Smooth muscle cell (in vitro differentiated cells): Measurements from ENCODE around the gene FAM171A1. TPM values are rescaled to one million over a fixed set of nuclear protein-coding genes. Genes with fewer than 3 reads are reported as not detected.

ENCODE experiments used
- DNase-seq: peaks from one replicate; lab custom pipeline; 2025; ENCODE audit not compliant: unreplicated experiment; lab: John Stamatoyannopoulos, UW
- H2AFZ ChIP-seq: fragments of 200-600 bp; sonication (generic); 2 replicates; pipeline ENCODE4 v1.6.0; 2016; ENCODE audit warnings: antibody characterized with exemption, low read depth, mild to moderate bottlenecking
- H3F3A ChIP-seq: fragments of 200-600 bp; sonication (generic); 2 replicates; pipeline ENCODE4 v1.6.0; 2017; ENCODE audit warnings: antibody characterized with exemption, low read depth
- H3K27ac ChIP-seq: fragments of 200-600 bp; sonication (generic); 2 replicates; pipeline ENCODE4 v1.5.1; 2016; ENCODE audit warnings: low read depth, mild to moderate bottlenecking
- H3K27me3 ChIP-seq: fragments of 200-600 bp; sonication (generic); 2 replicates; pipeline ENCODE4 v1.6.1; 2016; ENCODE audit warnings: low read depth, mild to moderate bottlenecking
- H3K36me3 ChIP-seq: fragments of 200-600 bp; sonication (generic); 2 replicates; pipeline ENCODE4 v1.5.1; 2016; ENCODE audit warnings: low read depth
- H3K4me1 ChIP-seq: fragments of 200-600 bp; sonication (generic); 2 replicates; pipeline ENCODE4 v1.5.1; 2016; ENCODE audit warnings: low read depth
- H3K4me2 ChIP-seq: fragments of 200-600 bp; sonication (generic); 2 replicates; pipeline ENCODE4 v1.6.0; 2016; ENCODE audit warnings: mild to moderate bottlenecking
- H3K4me3 ChIP-seq: fragments of 200-600 bp; sonication (generic); 2 replicates; pipeline ENCODE4 v1.5.1; 2016; ENCODE audit warnings: mild to moderate bottlenecking
- H3K79me2 ChIP-seq: fragments of 200-600 bp; sonication (generic); 2 replicates; pipeline ENCODE4 v1.6.0; 2016; ENCODE audit warnings: low read depth, mild to moderate bottlenecking
- H3K9ac ChIP-seq: fragments of 200-600 bp; sonication (generic); 2 replicates; pipeline ENCODE4 v1.6.0; 2016; ENCODE audit warnings: low read depth
- H3K9me3 ChIP-seq: fragments of 200-600 bp; sonication (generic); replicated peaks from 2 replicates; pipeline ENCODE4 v1.5.1; 2016; ENCODE audit warnings: low read depth
- H4K20me1 ChIP-seq: fragments of 200-600 bp; sonication (generic); 2 replicates; pipeline ENCODE4 v1.6.0; 2016; ENCODE audit warnings: low read depth
- CTCF ChIP-seq: fragments of 200-600 bp; sonication (generic); IDR thresholded peaks from 2 replicates; pipeline ENCODE4 v1.5.1; 2017; ENCODE audit warnings: borderline replicate concordance, mild to moderate bottlenecking, antibody characterized with exemption; ENCODE audit not compliant: insufficient read depth, poor library complexity, severe bottlenecking
- WGBS: methylation state at CpG from one replicate; pipeline ENCODE4 v1.1.7; 2016; ENCODE audit warnings: low lambda C conversion rate; 5-methylcytosine and 5-hydroxymethylcytosine counted together
- polyA plus RNA-seq: library from polyadenylated mRNA; unstranded; fragments of >200 nt; fragmentation: Nextera tagmentation; extraction: Ambion mirVana; gene quantifications from 2 replicates; pipeline ENCODE4 v1.2.1, GENCODE V29; 2016
- total RNA-seq: library from RNA; depleted of rRNA; stranded (reverse); fragments of >200 nt; gene quantifications from 2 replicates; pipeline ENCODE4 v1.2.3, GENCODE V29; 2014

Gene FAM171A1
- total and polyA plus RNA-seq, 2 experiments from 2014 or later, result 25.5 to 37.2 TPM

- Histone ChIP-seq H4K20me1 (peaks cover 13% of the 10 kb centered on the region), H2AFZ (no peak overlapping the region), H3K79me2 (no peaks in the 10 kb centered on the region), H3F3A (no peaks in the 10 kb centered on the region), H3K4me3 (no peak overlapping the region), H3K27me3 (no peaks in the 10 kb centered on the region), H3K9ac (no peak overlapping the region), H3K4me1 (no peaks in the 10 kb centered on the region), H3K36me3 (no peaks in the 10 kb centered on the region), H3K9me3 (no peaks in the 10 kb centered on the region), H3K4me2 (no peak overlapping the region), H3K27ac (no peak overlapping the region)
- DNase-seq, result no peak
- 95% methylated on average over 16 of the region's 16 CpGs for WGBS
- TF ChIP-seq CTCF, result no peak
Observed at GRCh38 chr10:15253951-15254807, 116.9 kb downstream of the FAM171A1 start.

- H4K20me1 ChIP-seq, result peaks cover 8% of the 10 kb centered on the region
- 95% methylated on average over 11 of the region's 11 CpGs for WGBS
- no peaks in the 10 kb centered on the region for H3K4me1 ChIP-seq
Observed at GRCh38 chr10:15252396-15252795, 118.7 kb downstream of the FAM171A1 start.

GRCh38 chr10:15251791-15252380, 119.2 kb downstream of the FAM171A1 start:
- Histone ChIP-seq H3K36me3 (no peaks in the 10 kb centered on the region), H3K9me3 (no peaks in the 10 kb centered on the region), H3K79me2 (no peaks in the 10 kb centered on the region), H3K4me1 (no peaks in the 10 kb centered on the region), H3F3A (no peaks in the 10 kb centered on the region), H3K4me2 (no peak overlapping the region), H3K4me3 (no peak overlapping the region), H4K20me1 (peaks cover 8% of the 10 kb centered on the region), H3K9ac (no peak overlapping the region), H3K27ac (no peak overlapping the region), H3K27me3 (no peaks in the 10 kb centered on the region), H2AFZ (no peak overlapping the region)
- DNase-seq, result no peak
- WGBS, result 98% methylated on average over 11 of the region's 11 CpGs
- TF ChIP-seq CTCF, result no peak

More at GRCh38 chr10:15252396-15252795, 118.7 kb downstream of the FAM171A1 start:
- H3K27ac ChIP-seq, result no peak overlapping the region
- no peaks in the 10 kb centered on the region for H3K9me3 ChIP-seq
- H3K79me2 ChIP-seq, result no peaks in the 10 kb centered on the region
- TF ChIP-seq CTCF, result no peak
- H3K27me3 ChIP-seq, result no peaks in the 10 kb centered on the region
- no peak overlapping the region for H2AFZ ChIP-seq
- no peak for DNase-seq
- H3K9ac ChIP-seq, result no peak overlapping the region
- H3K4me2 ChIP-seq, result no peak overlapping the region
- no peak overlapping the region for H3K4me3 ChIP-seq
- no peaks in the 10 kb centered on the region for H3K36me3 ChIP-seq
- H3F3A ChIP-seq, result no peaks in the 10 kb centered on the region
